BE2C (cell line): ENCODE data around the gene ZNF121.
"Not testable (repeated sequence)": the region's sequence is repeated elsewhere in the genome, so short reads cannot be mapped to it uniquely, and the experiment has no call there.

Experiments
- DNase-seq: peaks from one replicate; pipeline ENCODE4 v3.0.0-alpha.2; 2020
- H3K27me3 ChIP-seq: fragments of 250-450 bp; sonication (Bioruptor Pico); 2 replicates; pipeline ENCODE4 v1.5.1; 2020; ENCODE audit warnings: mild to moderate bottlenecking
- H3K36me3 ChIP-seq: fragments of 250-450 bp; sonication (Bioruptor Pico); 2 replicates; pipeline ENCODE4 v1.5.1; 2020; ENCODE audit warnings: mild to moderate bottlenecking
- H3K4me1 ChIP-seq: fragments of 250-450 bp; sonication (Bioruptor Pico); 2 replicates; pipeline ENCODE4 v1.5.1; 2020
- H3K4me3 ChIP-seq: 2 replicates; pipeline ENCODE4 v1.5.1; 2011; ENCODE audit warnings: low read depth, low read length
- H3K9me3 ChIP-seq: fragments of 250-450 bp; sonication (Bioruptor Pico); 2 replicates; pipeline ENCODE4 v1.5.1; 2020
- CTCF ChIP-seq: IDR thresholded peaks from 2 replicates; pipeline ENCODE4 v1.5.1; 2012; ENCODE audit warnings: mild to moderate bottlenecking, low read depth, low read length

The ZNF121 gene

GRCh38 chr19:9570255-9570654 lies 14.0 kb downstream of the ZNF121 start:
- no peak for DNase-seq
- Histone ChIP-seq H3K9me3 (peaks cover 6% of the 10 kb centered on the region), H3K27me3 (no peaks in the 10 kb centered on the region), H3K36me3 (peaks cover 63% of the 10 kb centered on the region), H3K4me1 (no peaks in the 10 kb centered on the region), H3K4me3 (no peak overlapping the region)
- TF ChIP-seq CTCF: no peak

GRCh38 chr19:9566729-9567128 lies 17.6 kb downstream of the ZNF121 start:
- DNase-seq: no peak
- peak; percentile 25 for TF ChIP-seq CTCF
- H3K9me3 ChIP-seq: peaks cover 10% of the 10 kb centered on the region
- H3K27me3 ChIP-seq: no peaks in the 10 kb centered on the region
- no peaks in the 10 kb centered on the region for H3K4me1 ChIP-seq
- no peak overlapping the region for H3K4me3 ChIP-seq
- peaks cover 80% of the 10 kb centered on the region for H3K36me3 ChIP-seq

DNA sequence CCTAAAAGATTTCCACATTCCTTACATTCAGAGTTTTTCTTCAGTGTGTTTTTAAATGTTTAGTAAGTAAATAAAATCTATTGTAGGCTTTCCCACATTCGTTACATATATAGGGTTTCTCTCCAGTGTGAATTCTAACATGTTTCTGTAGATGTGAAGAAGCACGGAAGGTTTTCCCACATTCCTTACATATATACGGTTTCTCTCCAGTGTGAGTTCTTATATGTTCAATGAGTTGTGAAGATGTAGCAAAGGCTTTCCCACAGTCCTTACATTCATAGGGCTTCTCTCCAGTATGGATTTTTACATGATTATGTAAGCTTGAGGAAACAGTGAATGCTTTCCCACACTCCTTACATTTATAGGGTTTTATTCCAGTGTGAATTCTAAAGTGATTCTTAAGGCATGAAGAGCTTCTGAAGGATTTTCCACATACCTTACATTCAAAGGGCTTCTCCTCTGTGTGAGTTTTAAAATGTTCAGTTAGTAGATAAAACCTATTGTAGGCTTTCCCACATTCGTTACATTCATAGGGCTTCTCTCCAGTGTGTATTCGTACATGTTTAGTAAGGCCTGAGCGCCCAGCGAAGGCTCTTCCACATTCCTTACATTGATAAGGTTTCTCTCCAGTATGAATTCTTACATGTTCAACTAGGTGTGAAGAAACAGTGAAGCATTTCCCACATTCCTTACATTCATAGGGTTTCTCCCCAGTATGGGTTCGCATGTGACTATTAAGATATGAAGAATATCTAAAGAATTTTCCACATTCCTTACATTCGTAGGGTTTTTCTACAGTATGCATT lies 18.2 kb downstream of the ZNF121 start:
- peaks cover 10% of the 10 kb centered on the region for H3K9me3 ChIP-seq
- TF ChIP-seq CTCF: no peak
- no peak for DNase-seq
- no peak overlapping the region for H3K4me3 ChIP-seq
- no peaks in the 10 kb centered on the region for H3K4me1 ChIP-seq
- peaks cover 83% of the 10 kb centered on the region for H3K36me3 ChIP-seq
- H3K27me3 ChIP-seq: no peaks in the 10 kb centered on the region

DNA sequence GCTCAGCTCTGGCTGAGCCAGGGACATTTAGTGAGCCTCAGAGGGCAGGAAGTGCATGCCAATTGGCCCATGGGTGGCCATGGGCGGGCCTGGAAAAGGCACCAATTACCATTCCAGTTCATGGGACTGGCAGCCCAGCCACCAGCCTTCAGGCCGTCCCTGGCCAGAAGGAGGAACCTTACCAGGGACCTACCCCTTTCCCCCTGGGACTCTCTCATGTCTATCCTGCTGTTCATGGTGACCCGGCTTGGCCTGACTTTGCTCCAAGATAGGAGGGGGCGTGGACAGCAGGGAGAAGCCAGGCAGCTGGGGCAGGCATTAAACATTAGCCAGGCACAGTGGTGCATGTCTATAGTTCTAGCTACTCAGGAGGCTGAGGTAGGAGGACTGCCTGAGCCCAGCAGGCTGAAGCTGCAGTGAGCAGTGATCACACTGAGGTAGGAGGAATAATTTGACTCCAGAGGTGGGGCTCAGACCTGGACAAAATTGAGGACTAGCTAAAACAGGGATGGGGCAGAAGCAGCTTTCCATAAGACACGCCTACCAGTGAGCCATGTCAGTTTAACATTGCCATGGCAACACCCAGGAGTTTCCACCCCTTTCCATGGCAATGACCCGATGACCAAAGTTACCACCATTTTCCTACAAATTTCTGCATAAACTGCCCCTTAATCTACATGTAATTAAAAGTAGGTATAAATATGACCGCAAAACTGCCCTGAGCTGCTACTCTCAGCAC lies 31.6 kb downstream of the ZNF121 start:
- no peaks in the 10 kb centered on the region for H3K4me1 ChIP-seq
- H3K27me3 ChIP-seq: no peaks in the 10 kb centered on the region
- TF ChIP-seq CTCF: no peak
- no peak overlapping the region for H3K4me3 ChIP-seq
- H3K9me3 ChIP-seq: no peaks in the 10 kb centered on the region; the same call in 1 of the 2 replicates
- H3K36me3 ChIP-seq: no peaks in the 10 kb centered on the region
- DNase-seq: peak; percentile 23

GRCh38 chr19:9547870-9548269 lies 36.4 kb downstream of the ZNF121 start:
- Histone ChIP-seq H3K27me3 (no peaks in the 10 kb centered on the region), H3K4me3 (no peak overlapping the region), H3K4me1 (no peaks in the 10 kb centered on the region), H3K9me3 (no peaks in the 10 kb centered on the region), H3K36me3 (no peaks in the 10 kb centered on the region)
- TF ChIP-seq CTCF: no peak
- no peak for DNase-seq

- not testable (repeated sequence) for H3K4me3 ChIP-seq, H3K9me3 ChIP-seq, H3K36me3 ChIP-seq, H3K4me1 ChIP-seq, H3K27me3 ChIP-seq, DNase-seq
Observed at GRCh38 chr19:9541281-9541680, 43.0 kb downstream of the ZNF121 start.

- H3K36me3 ChIP-seq: peaks cover 18% of the 10 kb centered on the region
- not testable (repeated sequence) for H3K4me3 ChIP-seq, DNase-seq, H3K4me1 ChIP-seq, H3K27me3 ChIP-seq, H3K9me3 ChIP-seq
Observed at GRCh38 chr19:9539921-9540320, 44.4 kb downstream of the ZNF121 start.

GRCh38 chr19:9539201-9539600 lies 45.1 kb downstream of the ZNF121 start:
- Histone ChIP-seq H3K36me3 (peaks cover 25% of the 10 kb centered on the region), H3K4me3 (peak overlapping the region; percentile 90)
- H3K9me3 ChIP-seq, H3K27me3 ChIP-seq, H3K4me1 ChIP-seq, DNase-seq: not testable (repeated sequence)
